Measurements from ENCODE around the gene TMEM235. TPM values are rescaled to one million over a fixed set of nuclear protein-coding genes. Genes with fewer than 3 reads are reported as not detected.

Gene TMEM235
- total and polyA plus RNA-seq, 9 of the 15 experiments (the other 6 are each of a cell fraction or from before 2014, with no cell fraction given): not detected

- TF ChIP-seq BRD9 (IDR thresholded peaks at IDR 0.05; ENCODE audit: low read depth, partially characterized antibody) (peak; percentile 23), ZFX (CRISPR knock-in tag; IDR thresholded peaks at IDR 0.05) (peak; percentile 68), MITF (IDR thresholded peaks at IDR 0.05) (no peak), CREM (IDR thresholded peaks at IDR 0.05; ENCODE audit: low read depth) (peak; percentile 79), NCOA2 (IDR thresholded peaks at IDR 0.05; ENCODE audit: partially characterized antibody in 2 of 2) (no peak), ZNF263 (CRISPR knock-in tag; IDR thresholded peaks at IDR 0.05; ENCODE audit: borderline replicate concordance) (peak; percentile 21; the same call in 1 of the 2 replicates), ZNF311 (CRISPR knock-in tag; IDR thresholded peaks at IDR 0.05) (no peak), ZBTB1 (CRISPR knock-in tag; IDR thresholded peaks at IDR 0.05; ENCODE audit: borderline replicate concordance, low read depth) (peak; percentile 65; the same call in 1 of the 2 replicates), ZNF347 (CRISPR knock-in tag; IDR thresholded peaks at IDR 0.05; ENCODE audit: low read depth) (no peak), RBM34 (IDR thresholded peaks at IDR 0.05; ENCODE audit: borderline replicate concordance, insufficient read depth, low read length) (no peak), E2F4 (CRISPR knock-in tag; IDR thresholded peaks at IDR 0.05; ENCODE audit: low read depth) (peak; percentile 100), FOXK1 (CRISPR knock-in tag; IDR thresholded peaks at IDR 0.05; ENCODE audit: borderline replicate concordance) (no peak), HDAC2 (IDR thresholded peaks at IDR 0.05) (no peak; the same call in none of the 2 replicates), ATF4 (CRISPR knock-in tag; IDR thresholded peaks at IDR 0.05) (no peak), THRB (CRISPR knock-in tag; conservative IDR thresholded peaks at IDR 0.05) (0 out of 2 replicates have a peak, but pooled peaks have one; percentile 34), ZNF668 (CRISPR knock-in tag; IDR thresholded peaks at IDR 0.05) (0 out of 2 replicates have a peak, but pooled peaks have one; percentile 48), C11orf30 (IDR thresholded peaks at IDR 0.05; ENCODE audit: low read depth) (peak; percentile 70; the same call in 1 of the 2 replicates), ZNF436 (CRISPR knock-in tag; IDR thresholded peaks at IDR 0.05) (no peak), ZNF449 (CRISPR knock-in tag; IDR thresholded peaks at IDR 0.05) (no peak), SMARCB1 (IDR thresholded peaks at IDR 0.05; ENCODE audit: insufficient read length, low read depth) (no peak), ZNF324 (CRISPR knock-in tag; IDR thresholded peaks at IDR 0.05) (no peak), CC2D1A (IDR thresholded peaks at IDR 0.05) (peak; percentile 49; the same call in 1 of the 2 replicates)
Observed at GRCh38 chr17:78186692-78187595, 44.5 kb upstream of the TMEM235 start, which contains the start of the genes AFMID and TK1 (continued).
